Coronary artery (tissue), 2 donors: ENCODE data around the gene FRMD6.

Experiments
- DNase-seq: peaks from one replicate; pipeline ENCODE4 v3.0.0-alpha.2; 2017; ENCODE audit warnings: low spot score
- H3K27ac ChIP-seq, 2 donors: fragments of 200-600 bp; sonication (generic); one replicate each; pipeline ENCODE4 v1.5.1; 2016 to 2019
- H3K4me3 ChIP-seq: fragments of 200-600 bp; sonication (generic); 2 replicates; pipeline ENCODE4 v1.5.1; 2016; ENCODE audit warnings: mild to moderate bottlenecking, moderate library complexity
- CTCF ChIP-seq: fragments of 200-600 bp; sonication (generic); IDR thresholded peaks from one replicate; pipeline ENCODE4 v1.5.1; 2019; ENCODE audit warnings: antibody characterized with exemption

FRMD6 gene

DNA sequence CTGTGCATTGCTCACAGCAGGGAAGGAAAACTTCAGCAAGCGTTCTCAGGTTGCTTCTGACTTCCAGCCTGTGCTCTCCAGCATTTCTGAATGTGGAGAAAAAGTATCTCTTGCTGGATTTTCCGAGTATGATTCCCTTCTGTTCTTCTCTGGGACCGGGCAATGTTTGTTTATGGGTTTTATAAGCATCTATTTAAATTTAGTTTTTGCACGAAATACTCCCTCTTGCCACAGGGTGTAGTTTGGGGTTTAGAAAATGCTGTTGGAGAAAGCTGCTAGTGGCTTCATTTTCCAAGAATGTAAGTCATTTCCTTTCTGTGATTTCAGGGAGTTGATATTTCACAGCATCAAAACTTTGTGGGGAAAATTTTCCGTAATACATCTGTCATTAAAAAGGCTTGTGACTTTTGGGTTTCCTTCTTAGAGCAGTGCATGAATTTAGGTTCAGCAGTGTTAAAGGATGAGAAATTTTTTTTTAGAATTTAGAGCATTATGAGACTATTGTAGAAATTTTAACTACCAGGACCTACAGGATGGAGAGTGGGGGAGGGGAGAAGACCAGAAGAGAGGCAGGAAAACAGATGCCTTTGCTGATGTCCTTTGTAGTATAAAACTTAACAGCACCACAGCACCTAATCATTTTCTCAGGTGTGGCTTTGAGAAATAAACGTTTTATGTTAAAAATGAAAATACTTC is 1.5 kb downstream of the FRMD6 start:
- Histone ChIP-seq H3K27ac (peak overlapping the region; percentile 93 to 99), H3K4me3 (peak overlapping the region; percentile 99)
- no peak for DNase-seq
- no peak for TF ChIP-seq CTCF

GRCh38 chr14:51653775-51654532 is 2.2 kb downstream of the FRMD6 start:
- no peak for TF ChIP-seq CTCF
- H3K27ac ChIP-seq, result peak overlapping the region; percentile 93 to 99
- no peak for DNase-seq
- peak overlapping the region; percentile 99 for H3K4me3 ChIP-seq

- Histone ChIP-seq H3K4me3 (no peak overlapping the region), H3K27ac (peak overlapping the region; percentile 4 to 93)
- no peak for DNase-seq
- TF ChIP-seq CTCF, result no peak
Measured at GRCh38 chr14:51654533-51654845, 2.8 kb downstream of the FRMD6 start.

- DNase-seq, result no peak
- no peak overlapping the region for H3K27ac ChIP-seq
- TF ChIP-seq CTCF, result no peak
- no peak overlapping the region for H3K4me3 ChIP-seq
Measured at GRCh38 chr14:51657762-51658161, 6.1 kb downstream of the FRMD6 start.

DNA sequence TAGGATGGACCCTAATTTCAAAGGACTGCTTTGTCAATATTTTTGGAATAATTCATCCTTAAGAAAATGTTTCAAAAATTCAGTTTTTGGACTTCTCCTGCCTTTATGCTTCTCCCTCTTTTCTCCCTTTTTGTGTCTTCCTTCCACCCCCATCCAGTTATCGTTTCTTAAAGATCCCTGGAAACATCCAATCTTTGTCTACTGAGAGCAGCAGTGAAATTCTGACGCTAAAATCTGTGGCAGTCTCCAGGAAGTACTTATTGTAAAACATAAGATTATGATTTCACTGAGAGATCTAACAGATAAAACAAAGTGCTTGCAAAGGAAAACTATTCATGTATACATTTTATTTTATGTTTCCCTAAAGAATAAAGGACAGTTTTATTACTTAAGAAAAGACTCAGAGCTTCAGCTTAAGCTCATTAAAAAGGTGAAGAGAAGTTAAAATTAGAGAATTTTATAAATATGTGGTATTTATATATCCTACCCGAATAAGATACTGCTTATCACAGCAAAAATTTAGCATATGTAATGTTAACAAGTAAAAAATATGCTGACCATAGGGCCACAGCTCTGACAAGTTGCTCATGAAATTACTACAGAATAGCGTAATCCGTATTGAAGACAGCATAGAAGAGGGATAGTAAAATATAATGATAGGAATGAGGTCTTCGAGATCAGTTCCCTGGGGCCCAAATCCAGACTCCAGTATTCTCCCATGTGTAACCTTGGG is 6.9 kb downstream of the FRMD6 start:
- no peak for DNase-seq
- TF ChIP-seq CTCF, result no peak
- H3K27ac ChIP-seq, result no peak overlapping the region
- no peak overlapping the region for H3K4me3 ChIP-seq

DNA sequence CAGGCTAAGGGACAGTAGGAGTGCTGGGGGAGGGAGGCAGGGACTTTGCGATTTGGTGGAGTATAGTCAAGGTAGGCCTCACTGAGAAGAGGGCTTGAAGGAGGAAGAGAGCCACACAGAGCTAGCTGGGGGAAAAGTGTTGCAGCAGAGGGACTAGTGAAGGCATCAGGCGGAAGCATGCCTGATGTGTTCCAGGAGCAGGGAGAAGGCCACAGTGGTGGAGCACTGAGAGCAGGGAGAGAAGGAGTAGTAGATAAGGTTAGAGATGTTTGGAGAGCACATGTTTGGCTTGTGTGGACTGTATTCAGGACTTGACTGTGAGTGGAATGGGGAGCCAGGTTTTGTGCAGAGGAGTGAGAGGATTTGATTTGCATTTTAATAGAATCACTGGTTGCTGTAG is 9.0 kb downstream of the FRMD6 start:
- DNase-seq, result no peak
- no peak for TF ChIP-seq CTCF
- H3K27ac ChIP-seq, result no peak overlapping the region
- H3K4me3 ChIP-seq, result no peak overlapping the region
